Endothelial cell of umbilical vein (primary cell): ENCODE data around the gene GALNT8. TPM values are rescaled to one million over a fixed set of nuclear protein-coding genes. Genes with fewer than 3 reads are reported as not detected.

Experiments
- BruUV-seq: library from RNA; stranded (reverse); fragments of 400-500 nt; replicated peaks from 2 replicates; lab custom pipeline; 2021; lab: Mats Ljungman, UMichigan
- CTCF ChIA-PET: fragments of 300-600, 350-600 bp; sonication (Branson Sonifier 250); formaldehyde crosslinking; loops from one replicate; lab custom pipeline; 2021; ENCODE audit warnings: antibody characterized with exemption, inconsistent platforms; lab: Charles Lee
- POLR2A ChIA-PET: fragments of 300-600, 350-600 bp; sonication (Branson Sonifier 250); formaldehyde crosslinking; loops from one replicate; lab custom pipeline; 2021; ENCODE audit warnings: antibody characterized with exemption, inconsistent platforms; lab: Charles Lee
- DNase-seq: peaks from one replicate; pipeline ENCODE4 v3.0.0-alpha.2; 2011; ENCODE audit warnings: low read depth, low spot score
- FAIRE-seq: peaks from 2 replicates; lab custom pipeline; 2011; peaks lifted over from hg19 to GRCh38; lab: Jason Lieb, UNC
- H2AFZ ChIP-seq: 2 replicates; pipeline ENCODE4 v1.6.0; 2012; ENCODE audit warnings: low read depth, low read length, control low read depth, inconsistent platforms
- H3K27ac ChIP-seq: 2 replicates; pipeline ENCODE4 v1.5.1; 2011; ENCODE audit warnings: low read depth, mild to moderate bottlenecking, control low read depth, low read length, moderate library complexity; ENCODE audit not compliant: insufficient read depth
- H3K27me3 ChIP-seq, 2 experiments: 2 replicates each; pipeline versions ENCODE4 v1.6.0 to v1.6.1; 2011; ENCODE audit warnings: low read length in 2 of 2, mixed read lengths in 1 of 2; ENCODE audit not compliant: control insufficient read depth in 2 of 2, insufficient read depth in 2 of 2
- H3K36me3 ChIP-seq, 2 experiments: 2 replicates in 1 of 2; 3 replicates in 1 of 2; pipeline ENCODE4 v1.5.1; 2011; ENCODE audit warnings: low read length in 2 of 2, mild to moderate bottlenecking in 1 of 2, moderate library complexity in 1 of 2; ENCODE audit not compliant: control insufficient read depth in 2 of 2, insufficient read depth in 2 of 2; ENCODE audit errors: extremely low read depth in 1 of 2
- H3K4me1 ChIP-seq: 3 replicates; pipeline ENCODE4 v1.5.1; 2011; ENCODE audit warnings: mild to moderate bottlenecking, low read length; ENCODE audit not compliant: control insufficient read depth, insufficient read depth; ENCODE audit errors: extremely low read depth
- H3K4me2 ChIP-seq: 2 replicates; pipeline ENCODE4 v1.6.1; 2011; ENCODE audit warnings: low read length, control low read depth, mixed read lengths; ENCODE audit not compliant: insufficient read depth
- H3K4me3 ChIP-seq, 3 experiments: fragments of 200-600 bp in 1 of 3; sonication (generic), shearing (Covaris generic) in 1 of 3; replicated peaks in 1 of 3; 2 replicates each; pipeline ENCODE4 v1.5.1; 2011 to 2016; ENCODE audit warnings: control low read depth in 3 of 3, low read length in 3 of 3, mild to moderate bottlenecking in 2 of 3, inconsistent platforms in 1 of 3, low read depth in 1 of 3, moderate library complexity in 1 of 3; ENCODE audit not compliant: insufficient read depth in 1 of 3
- H3K79me2 ChIP-seq: 2 replicates; pipeline ENCODE4 v1.6.0; 2012; ENCODE audit warnings: low read length, inconsistent platforms; ENCODE audit not compliant: control insufficient read depth, insufficient read depth
- H3K9ac ChIP-seq: replicated peaks from 2 replicates; pipeline ENCODE3; 2011; ENCODE audit warnings: low read length, control low read depth; ENCODE audit not compliant: insufficient read depth; ENCODE audit errors: extremely low read depth
- H3K9me1 ChIP-seq: replicated peaks from 3 replicates; pipeline ENCODE4 v1.6.0; 2011; ENCODE audit warnings: mild to moderate bottlenecking, low read length; ENCODE audit not compliant: control insufficient read depth, insufficient read depth; ENCODE audit errors: extremely low read depth
- H3K9me3 ChIP-seq: replicated peaks from 2 replicates; pipeline ENCODE4 v1.5.1; 2012; ENCODE audit warnings: low read length, inconsistent platforms; ENCODE audit not compliant: control insufficient read depth, insufficient read depth
- H4K20me1 ChIP-seq: replicated peaks from 2 replicates; pipeline ENCODE3; 2011; ENCODE audit warnings: mild to moderate bottlenecking, low read length; ENCODE audit not compliant: control insufficient read depth, insufficient read depth; ENCODE audit errors: extremely low read depth
- POLR2A ChIP-seq: IDR thresholded peaks from 2 replicates; pipeline ENCODE4 v1.6.1; 2012; ENCODE audit warnings: low read depth, mild to moderate bottlenecking, control low read depth, low read length
- dilution Hi-C: fragments of 300-500 bp; cut with MboI; formaldehyde crosslinking; loops from one replicate; pipeline ENCODE4 v1.15.0; 2019; ENCODE audit warnings: low sequenced_read_pairs; ENCODE audit not compliant: extremely low pct_ligation_motif_present
- intact Hi-C: fragments of 100-400 bp; cut with micrococcal nuclease; formaldehyde crosslinking; loops from one replicate; pipeline ENCODE4 v1.10.0; 2022
- polyA plus RNA-seq, 4 experiments: library from polyadenylated mRNA; depleted of rRNA in 3 of 4; stranded (reverse) in 3 of 4; unstranded in 1 of 4; fragments of >200 nt; gene quantifications; 2 replicates each; pipeline versions ENCODE4 v1.2.1 to v1.2.3, GENCODE V29; 2011 to 2012; ENCODE audit warnings: missing spikeins in 1 of 4
- total RNA-seq: library from RNA; stranded (reverse); gene quantifications from 2 replicates; pipeline ENCODE4 v1.2.3, GENCODE V29; 2021

GALNT8 gene
- total and polyA plus RNA-seq, 2 donors (not counting 3 experiments of a cell fraction or from before 2014, with no cell fraction given) = 0.03 to 0.09 TPM

DNA sequence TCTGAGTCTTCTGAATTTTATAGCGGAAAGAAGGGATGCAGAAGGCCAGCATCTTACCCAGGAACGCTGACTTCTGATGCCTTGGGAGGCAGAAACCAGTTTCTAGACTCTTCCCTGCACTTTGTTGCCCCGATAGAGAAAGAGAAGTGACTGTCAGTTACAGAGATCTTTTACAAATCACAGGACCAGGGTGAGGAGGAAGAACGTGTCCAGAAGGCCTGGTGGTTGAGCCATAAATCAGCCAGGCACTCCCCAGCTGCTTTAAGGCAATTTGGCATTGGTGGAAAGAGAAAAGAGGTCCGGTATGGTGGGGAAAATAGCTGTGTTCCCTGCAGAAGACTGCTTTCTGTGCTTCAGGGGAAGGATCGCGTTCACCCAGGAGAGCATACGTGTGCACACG lies 100.8 kb downstream of the GALNT8 start:
- Histone ChIP-seq H3K9ac (no peak overlapping the region), H3K4me1 (peaks cover 22% of the 10 kb centered on the region), H3K9me1 (no peaks in the 10 kb centered on the region), H3K4me3 (no peak overlapping the region), H3K27me3 (peaks cover 0 to 3% of the 10 kb centered on the region in 2 experiments), H3K4me2 (no peak overlapping the region), H4K20me1 (no peaks in the 10 kb centered on the region), H3K36me3 (no peaks in the 10 kb centered on the region), H3K27ac (no peak overlapping the region), H3K79me2 (no peaks in the 10 kb centered on the region), H2AFZ (no peak overlapping the region), H3K9me3 (no peaks in the 10 kb centered on the region)
- dilution Hi-C loops = no loop called here
- ChIA-PET POLR2A (no interaction called here), CTCF (interaction anchor here (2.1 kb wide), 1 partner anchor 34 kb away, joined by 7 read pairs; no protein-coding TSS in a partner anchor)
- FAIRE-seq (no peak), DNase-seq (no peak)
- intact Hi-C loops = no loop called here
- BruUV-seq = no TSS peak
- no peak for TF ChIP-seq POLR2A

Other genes with a start within 250 kb of the GALNT8 start
- gene RAD51AP1, start 181.5 kb upstream of the GALNT8 start, total RNA-seq = 23.1 and 23.4 TPM in 2 replicates
- 5.2 and 9.0 TPM in 2 replicates for gene RAD51AP1, start 181.5 kb upstream of the GALNT8 start, polyA plus RNA-seq
- 38.7 and 47.0 TPM in 2 replicates for gene DYRK4, start 158.2 kb upstream of the GALNT8 start, total RNA-seq
- 45.4 and 48.7 TPM in 2 replicates for gene DYRK4, start 158.2 kb upstream of the GALNT8 start, polyA plus RNA-seq
- gene AKAP3, start 71.3 kb upstream of the GALNT8 start, total RNA-seq = 0.62 TPM in 1 of 2 replicates, not detected in the other
- 0.18 and 0.24 TPM in 2 replicates for gene AKAP3, start 71.3 kb upstream of the GALNT8 start, polyA plus RNA-seq
- 113 and 115 TPM in 2 replicates for gene NDUFA9, start 71.3 kb upstream of the GALNT8 start, total RNA-seq
- 86.7 and 116 TPM in 2 replicates for gene NDUFA9, start 71.3 kb upstream of the GALNT8 start, polyA plus RNA-seq
- gene KCNA1, start 189.5 kb downstream of the GALNT8 start, total RNA-seq = not detected in 2 replicates
- not detected in 2 replicates for gene KCNA1, start 189.5 kb downstream of the GALNT8 start, polyA plus RNA-seq